Ovary (tissue), 3 donors: ENCODE measurements around the gene TYSND1.

Source experiments
- POLR2A ChIP-seq: fragments of 450-650 bp; IDR thresholded peaks from one replicate; pipeline ENCODE4 v1.6.1; 2017; ENCODE audit warnings: antibody characterized with exemption, mild to moderate bottlenecking, moderate library complexity
- TF ChIP-seq, protein P1 (sequence below), 3 donors: fragments of 450-650 bp in 2 of 3; fragments of 200-600 bp in 1 of 3; IDR thresholded peaks; one replicate each; pipeline versions ENCODE4 v1.5.1 to v1.8.0; 2016 to 2022; ENCODE audit warnings: antibody characterized with exemption in 3 of 3, mild to moderate bottlenecking in 1 of 3
- donor health status: DM: no; HTN: no; CAD: no.

DNA sequence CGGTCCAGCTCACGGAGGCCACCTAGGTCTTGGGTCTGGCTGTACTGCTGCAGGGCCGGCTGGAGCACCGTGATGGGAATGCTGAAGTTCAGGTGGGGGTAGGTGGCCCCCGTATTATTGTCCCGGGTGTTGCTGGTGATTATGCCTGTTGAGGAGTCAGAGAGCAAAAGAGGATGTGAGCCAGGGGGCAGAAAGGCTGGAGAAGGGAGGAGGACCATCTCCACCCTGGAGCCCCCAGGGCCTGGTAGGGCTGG lies 6.6 kb downstream of the TYSND1 start:
- TF ChIP-seq POLR2A = no peak
- TF ChIP-seq, protein P1, sequence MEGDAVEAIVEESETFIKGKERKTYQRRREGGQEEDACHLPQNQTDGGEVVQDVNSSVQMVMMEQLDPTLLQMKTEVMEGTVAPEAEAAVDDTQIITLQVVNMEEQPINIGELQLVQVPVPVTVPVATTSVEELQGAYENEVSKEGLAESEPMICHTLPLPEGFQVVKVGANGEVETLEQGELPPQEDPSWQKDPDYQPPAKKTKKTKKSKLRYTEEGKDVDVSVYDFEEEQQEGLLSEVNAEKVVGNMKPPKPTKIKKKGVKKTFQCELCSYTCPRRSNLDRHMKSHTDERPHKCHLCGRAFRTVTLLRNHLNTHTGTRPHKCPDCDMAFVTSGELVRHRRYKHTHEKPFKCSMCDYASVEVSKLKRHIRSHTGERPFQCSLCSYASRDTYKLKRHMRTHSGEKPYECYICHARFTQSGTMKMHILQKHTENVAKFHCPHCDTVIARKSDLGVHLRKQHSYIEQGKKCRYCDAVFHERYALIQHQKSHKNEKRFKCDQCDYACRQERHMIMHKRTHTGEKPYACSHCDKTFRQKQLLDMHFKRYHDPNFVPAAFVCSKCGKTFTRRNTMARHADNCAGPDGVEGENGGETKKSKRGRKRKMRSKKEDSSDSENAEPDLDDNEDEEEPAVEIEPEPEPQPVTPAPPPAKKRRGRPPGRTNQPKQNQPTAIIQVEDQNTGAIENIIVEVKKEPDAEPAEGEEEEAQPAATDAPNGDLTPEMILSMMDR (IDR thresholded peaks at IDR 0.05) = no peak
